Activated naive CD4-positive, alpha-beta T cell treated with anti-CD3 and anti-CD28 coated beads, Interleukin-2, amount 50 U/mL, for 24 hours (primary cell): ENCODE results near the gene NSUN7.
"Not testable (repeated sequence)": the region's sequence is repeated elsewhere in the genome, so short reads cannot be mapped to it uniquely, and the experiment has no call there.

ENCODE experiments used
- H3K27ac Mint-ChIP-seq: one replicate; pipeline ENCODE4 v1.8.0; 2021; ENCODE audit warnings: mild to moderate bottlenecking, mixed read lengths
- H3K27me3 Mint-ChIP-seq: one replicate; pipeline ENCODE4 v1.8.0; 2021; ENCODE audit warnings: mixed read lengths
- H3K36me3 Mint-ChIP-seq: one replicate; pipeline ENCODE4 v1.8.0; 2021; ENCODE audit warnings: mixed read lengths
- H3K4me1 Mint-ChIP-seq: one replicate; pipeline ENCODE4 v1.8.0; 2021; ENCODE audit warnings: mixed read lengths
- H3K4me3 Mint-ChIP-seq: one replicate; pipeline ENCODE4 v1.8.0; 2021; ENCODE audit warnings: mild to moderate bottlenecking, mixed read lengths
- H3K9me3 Mint-ChIP-seq: one replicate; pipeline ENCODE4 v1.8.0; 2021; ENCODE audit warnings: mixed read lengths

The NSUN7 gene

GRCh38 chr4:40749717-40750460, at the start of gene NSUN7:
TSS of gene NSUN7 (plus strand) at chr4:40749955. CDS start at chr4:40750694, 739 bp downstream.
- peaks cover 8% of the 10 kb centered on the region for H3K4me1 Mint-ChIP-seq
- H3K27ac Mint-ChIP-seq, result peak within 1 kb of the TSS; percentile 70
- H3K27me3 Mint-ChIP-seq, result peaks cover 22% of the 10 kb centered on the region

GRCh38 chr4:40702137-40702799, 47.5 kb upstream of the NSUN7 start:
- no peak overlapping the region for H3K4me3 Mint-ChIP-seq
- no peak overlapping the region for H3K27ac Mint-ChIP-seq
- H3K36me3 Mint-ChIP-seq, result no peaks in the 10 kb centered on the region
- H3K4me1 Mint-ChIP-seq, result peaks cover 11% of the 10 kb centered on the region
- H3K9me3 Mint-ChIP-seq, result no peaks in the 10 kb centered on the region
- no peaks in the 10 kb centered on the region for H3K27me3 Mint-ChIP-seq

More at GRCh38 chr4:40749717-40750460, at the start of gene NSUN7:
- H3K9me3 Mint-ChIP-seq, result no peaks in the 10 kb centered on the region
- H3K4me3 Mint-ChIP-seq, result peak within 1 kb of the TSS; percentile 71
- no peaks in the 10 kb centered on the region for H3K36me3 Mint-ChIP-seq

- peaks cover 11% of the 10 kb centered on the region for H3K4me1 Mint-ChIP-seq
- no peaks in the 10 kb centered on the region for H3K27me3 Mint-ChIP-seq
- no peaks in the 10 kb centered on the region for H3K9me3 Mint-ChIP-seq
- H3K4me3 Mint-ChIP-seq, result no peak overlapping the region
- H3K36me3 Mint-ChIP-seq, result no peaks in the 10 kb centered on the region
- no peak overlapping the region for H3K27ac Mint-ChIP-seq
These were observed 47.0 kb upstream of the NSUN7 start for GRCh38 chr4:40702800-40703151.

- Mint-ChIP-seq H3K9me3 (no peaks in the 10 kb centered on the region), H3K27me3 (no peaks in the 10 kb centered on the region), H3K27ac (no peak overlapping the region), H3K36me3 (no peaks in the 10 kb centered on the region), H3K4me3 (no peak overlapping the region), H3K4me1 (peaks cover 11% of the 10 kb centered on the region)
These were observed 45.7 kb upstream of the NSUN7 start for GRCh38 chr4:40704073-40704472.

GRCh38 chr4:40710484-40711254, 39.1 kb upstream of the NSUN7 start:
- no peaks in the 10 kb centered on the region for H3K4me1 Mint-ChIP-seq
- H3K36me3 Mint-ChIP-seq, result peaks cover 1% of the 10 kb centered on the region
- no peak overlapping the region for H3K27ac Mint-ChIP-seq
- H3K27me3 Mint-ChIP-seq, result peaks cover 1% of the 10 kb centered on the region
- H3K4me3 Mint-ChIP-seq, result no peak overlapping the region
- H3K9me3 Mint-ChIP-seq, result no peaks in the 10 kb centered on the region

GRCh38 chr4:40713001-40713400, 36.8 kb upstream of the NSUN7 start:
- not testable (repeated sequence) for H3K9me3 Mint-ChIP-seq, H3K27me3 Mint-ChIP-seq, H3K36me3 Mint-ChIP-seq, H3K4me1 Mint-ChIP-seq, H3K27ac Mint-ChIP-seq, H3K4me3 Mint-ChIP-seq

GRCh38 chr4:40713798-40714197, 36.0 kb upstream of the NSUN7 start:
- Mint-ChIP-seq H3K27me3 (peaks cover 1% of the 10 kb centered on the region), H3K36me3 (peaks cover 1% of the 10 kb centered on the region), H3K27ac (no peak overlapping the region), H3K4me3 (no peak overlapping the region), H3K9me3 (no peaks in the 10 kb centered on the region), H3K4me1 (no peaks in the 10 kb centered on the region)

- Mint-ChIP-seq H3K4me3 (no peak overlapping the region), H3K4me1 (no peaks in the 10 kb centered on the region), H3K36me3 (no peaks in the 10 kb centered on the region), H3K27ac (no peak overlapping the region), H3K9me3 (no peaks in the 10 kb centered on the region), H3K27me3 (no peaks in the 10 kb centered on the region)
These were observed 31.2 kb upstream of the NSUN7 start for GRCh38 chr4:40718586-40718985.

GRCh38 chr4:40719008-40719623, 30.6 kb upstream of the NSUN7 start:
- H3K27me3 Mint-ChIP-seq, result no peaks in the 10 kb centered on the region
- H3K4me1 Mint-ChIP-seq, result no peaks in the 10 kb centered on the region
- H3K27ac Mint-ChIP-seq, result no peak overlapping the region
- no peaks in the 10 kb centered on the region for H3K9me3 Mint-ChIP-seq
- no peak overlapping the region for H3K4me3 Mint-ChIP-seq
- no peaks in the 10 kb centered on the region for H3K36me3 Mint-ChIP-seq

GRCh38 chr4:40720351-40720750, 29.4 kb upstream of the NSUN7 start:
- H3K4me3 Mint-ChIP-seq, result no peak overlapping the region
- H3K36me3 Mint-ChIP-seq, result no peaks in the 10 kb centered on the region
- no peak overlapping the region for H3K27ac Mint-ChIP-seq
- H3K4me1 Mint-ChIP-seq, result no peaks in the 10 kb centered on the region
- H3K9me3 Mint-ChIP-seq, result no peaks in the 10 kb centered on the region
- H3K27me3 Mint-ChIP-seq, result no peaks in the 10 kb centered on the region

GRCh38 chr4:40720916-40721315, 28.8 kb upstream of the NSUN7 start:
- Mint-ChIP-seq H3K9me3 (no peaks in the 10 kb centered on the region), H3K27ac (no peak overlapping the region), H3K4me3 (no peak overlapping the region), H3K36me3 (no peaks in the 10 kb centered on the region), H3K4me1 (no peaks in the 10 kb centered on the region), H3K27me3 (no peaks in the 10 kb centered on the region)

- no peak overlapping the region for H3K4me3 Mint-ChIP-seq
- H3K9me3 Mint-ChIP-seq, result no peaks in the 10 kb centered on the region
These were observed 28.0 kb upstream of the NSUN7 start for GRCh38 chr4:40721730-40722171.

GRCh38 chr4:40722576-40723161, 27.1 kb upstream of the NSUN7 start:
- Mint-ChIP-seq H3K4me1 (no peaks in the 10 kb centered on the region), H3K9me3 (no peaks in the 10 kb centered on the region), H3K4me3 (no peak overlapping the region), H3K36me3 (no peaks in the 10 kb centered on the region), H3K27ac (no peak overlapping the region), H3K27me3 (no peaks in the 10 kb centered on the region)

More at GRCh38 chr4:40721730-40722171, 28.0 kb upstream of the NSUN7 start:
- Mint-ChIP-seq H3K27me3 (no peaks in the 10 kb centered on the region), H3K36me3 (no peaks in the 10 kb centered on the region), H3K27ac (no peak overlapping the region), H3K4me1 (no peaks in the 10 kb centered on the region)

- no peak overlapping the region for H3K27ac Mint-ChIP-seq
- no peaks in the 10 kb centered on the region for H3K9me3 Mint-ChIP-seq
- H3K4me1 Mint-ChIP-seq, result no peaks in the 10 kb centered on the region
- H3K4me3 Mint-ChIP-seq, result no peak overlapping the region
- no peaks in the 10 kb centered on the region for H3K27me3 Mint-ChIP-seq
- H3K36me3 Mint-ChIP-seq, result no peaks in the 10 kb centered on the region
These were observed 26.0 kb upstream of the NSUN7 start for GRCh38 chr4:40723728-40724127.

GRCh38 chr4:40728333-40728732, 21.4 kb upstream of the NSUN7 start:
- H3K36me3 Mint-ChIP-seq, result no peaks in the 10 kb centered on the region
- no peak overlapping the region for H3K27ac Mint-ChIP-seq

More at GRCh38 chr4:40728333-40728732, 21.4 kb upstream of the NSUN7 start:
- Mint-ChIP-seq H3K27me3 (no peaks in the 10 kb centered on the region), H3K4me3 (no peak overlapping the region), H3K9me3 (no peaks in the 10 kb centered on the region), H3K4me1 (peaks cover 17% of the 10 kb centered on the region)
